Tibial artery (tissue), 4 donors: ENCODE results near the gene UNC93B1.

Experiments
- DNase-seq, 2 donors: peaks; one replicate each; pipeline ENCODE4 v3.0.0-alpha.2; 2019
- H3K27ac ChIP-seq, 2 donors: fragments of 200-600 bp; sonication (generic) in 1 of 2; 1 replicate in 1 of 2; 2 replicates in 1 of 2; pipeline ENCODE4 v1.5.1; 2018 to 2019; ENCODE audit warnings: mild to moderate bottlenecking in 1 of 2
- H3K27me3 ChIP-seq, 2 donors: fragments of 200-600 bp; sonication (generic) in 1 of 2; one replicate each; pipeline versions ENCODE4 v1.5.1 to v1.6.0; 2016 to 2019
- H3K36me3 ChIP-seq, 3 donors: fragments of 200-600 bp; sonication (generic) in 2 of 3; one replicate each; pipeline ENCODE4 v1.5.1; 2016 to 2019; ENCODE audit warnings: mild to moderate bottlenecking in 2 of 3
- H3K4me1 ChIP-seq, 4 donors: fragments of 200-600 bp; sonication (generic) in 2 of 4; 1 replicate in 3 of 4; 2 replicates in 1 of 4; pipeline ENCODE4 v1.5.1; 2016 to 2019
- H3K4me3 ChIP-seq, 2 donors: fragments of 200-600 bp; sonication (generic) in 1 of 2; 1 replicate in 1 of 2; 2 replicates in 1 of 2; pipeline ENCODE4 v1.5.1; 2018 to 2019; ENCODE audit warnings: mild to moderate bottlenecking in 2 of 2
- H3K9me3 ChIP-seq, 3 donors: fragments of 200-600 bp; sonication (generic) in 1 of 3; one replicate each; pipeline ENCODE4 v1.5.1; 2016 to 2019
- intact Hi-C: fragments of 100-400 bp; cut with DNase I; formaldehyde crosslinking; loops from one replicate; pipeline ENCODE4 v1.15.0; 2023; ENCODE audit warnings: low total_unique reads
- TF ChIP-seq, protein P1 (sequence below), 2 experiments: fragments of 200-600 bp in 1 of 2; fragments of 450-650 bp in 1 of 2; IDR thresholded peaks; one replicate each; pipeline ENCODE4 v1.5.1; 2017 to 2019; ENCODE audit warnings: antibody characterized with exemption in 2 of 2, mild to moderate bottlenecking in 1 of 2, moderate library complexity in 1 of 2

The UNC93B1 gene

DNA sequence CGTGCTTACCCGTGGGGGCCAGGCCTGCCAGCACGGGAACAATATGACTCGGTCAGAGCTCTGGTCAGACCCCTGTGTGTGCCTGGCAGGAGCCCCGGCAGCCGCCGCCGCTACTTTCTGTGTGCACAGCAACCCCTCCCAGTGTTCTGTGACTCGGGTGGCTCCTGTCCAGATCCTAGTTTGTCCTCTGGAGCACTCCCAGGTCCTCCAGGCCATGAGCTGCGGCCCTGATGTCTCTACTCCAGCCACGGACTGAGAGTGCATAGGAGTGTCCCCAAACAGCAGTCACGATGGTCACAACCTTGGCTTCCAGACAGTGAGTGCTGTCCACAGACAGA is 29.8 kb upstream of the UNC93B1 start:
- no peaks in the 10 kb centered on the region for H3K27me3 ChIP-seq
- no peaks in the 10 kb centered on the region for H3K9me3 ChIP-seq
- no peak for DNase-seq
- H3K27ac ChIP-seq = no peak overlapping the region
- H3K4me3 ChIP-seq = no peak overlapping the region
- peaks cover 0 to 45% (median 20%) of the 10 kb centered on the region in 3 donors for H3K36me3 ChIP-seq
- TF ChIP-seq, protein P1, sequence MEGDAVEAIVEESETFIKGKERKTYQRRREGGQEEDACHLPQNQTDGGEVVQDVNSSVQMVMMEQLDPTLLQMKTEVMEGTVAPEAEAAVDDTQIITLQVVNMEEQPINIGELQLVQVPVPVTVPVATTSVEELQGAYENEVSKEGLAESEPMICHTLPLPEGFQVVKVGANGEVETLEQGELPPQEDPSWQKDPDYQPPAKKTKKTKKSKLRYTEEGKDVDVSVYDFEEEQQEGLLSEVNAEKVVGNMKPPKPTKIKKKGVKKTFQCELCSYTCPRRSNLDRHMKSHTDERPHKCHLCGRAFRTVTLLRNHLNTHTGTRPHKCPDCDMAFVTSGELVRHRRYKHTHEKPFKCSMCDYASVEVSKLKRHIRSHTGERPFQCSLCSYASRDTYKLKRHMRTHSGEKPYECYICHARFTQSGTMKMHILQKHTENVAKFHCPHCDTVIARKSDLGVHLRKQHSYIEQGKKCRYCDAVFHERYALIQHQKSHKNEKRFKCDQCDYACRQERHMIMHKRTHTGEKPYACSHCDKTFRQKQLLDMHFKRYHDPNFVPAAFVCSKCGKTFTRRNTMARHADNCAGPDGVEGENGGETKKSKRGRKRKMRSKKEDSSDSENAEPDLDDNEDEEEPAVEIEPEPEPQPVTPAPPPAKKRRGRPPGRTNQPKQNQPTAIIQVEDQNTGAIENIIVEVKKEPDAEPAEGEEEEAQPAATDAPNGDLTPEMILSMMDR (IDR thresholded peaks at IDR 0.05) = no peak
- intact Hi-C loops = no loop called here
- peaks cover 0 to 54% (median 39%) of the 10 kb centered on the region in 4 donors for H3K4me1 ChIP-seq

DNA sequence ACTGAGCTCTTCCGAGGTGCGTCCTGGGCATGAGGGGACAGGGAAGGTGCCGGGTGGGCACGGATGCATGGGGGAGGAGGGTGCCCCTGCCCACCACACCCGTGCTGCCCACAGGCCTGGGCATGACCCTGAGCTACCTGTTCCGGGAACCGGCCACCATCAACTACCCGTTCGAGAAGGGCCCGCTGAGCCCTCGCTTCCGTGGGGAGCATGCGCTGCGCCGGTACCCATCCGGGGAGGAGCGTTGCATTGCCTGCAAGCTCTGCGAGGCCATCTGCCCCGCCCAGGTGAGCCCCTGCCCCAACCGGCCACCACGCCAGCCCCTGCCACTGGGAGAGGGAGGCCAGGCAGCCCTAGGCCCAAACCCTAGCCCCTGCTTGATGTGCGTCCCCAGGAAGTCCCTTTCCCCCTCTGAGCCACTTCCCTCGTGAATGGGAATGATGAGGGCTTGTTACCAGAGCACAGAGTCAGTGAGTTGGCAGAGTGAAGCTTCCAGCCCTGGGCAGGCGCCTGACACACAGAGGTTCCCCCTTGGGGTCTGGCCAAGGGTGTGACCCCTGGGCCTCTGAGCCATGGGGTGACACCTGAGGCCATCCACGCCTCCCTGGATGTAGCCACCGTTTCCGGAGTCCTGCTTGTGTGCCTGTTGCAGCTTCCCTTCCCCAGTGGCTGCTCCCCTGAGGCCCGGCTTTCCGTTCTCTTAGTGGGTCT is 29.3 kb upstream of the UNC93B1 start:
- Histone ChIP-seq H3K4me3 (no peak overlapping the region), H3K27ac (no peak overlapping the region), H3K9me3 (no peaks in the 10 kb centered on the region), H3K27me3 (no peaks in the 10 kb centered on the region), H3K4me1 (peaks cover 0 to 49% (median 33%) of the 10 kb centered on the region in 4 donors), H3K36me3 (peaks cover 0 to 45% (median 20%) of the 10 kb centered on the region in 3 donors)
- DNase-seq = no peak
- TF ChIP-seq, protein P1 (IDR thresholded peaks at IDR 0.05) = no peak
- intact Hi-C loops = no loop called here

DNA sequence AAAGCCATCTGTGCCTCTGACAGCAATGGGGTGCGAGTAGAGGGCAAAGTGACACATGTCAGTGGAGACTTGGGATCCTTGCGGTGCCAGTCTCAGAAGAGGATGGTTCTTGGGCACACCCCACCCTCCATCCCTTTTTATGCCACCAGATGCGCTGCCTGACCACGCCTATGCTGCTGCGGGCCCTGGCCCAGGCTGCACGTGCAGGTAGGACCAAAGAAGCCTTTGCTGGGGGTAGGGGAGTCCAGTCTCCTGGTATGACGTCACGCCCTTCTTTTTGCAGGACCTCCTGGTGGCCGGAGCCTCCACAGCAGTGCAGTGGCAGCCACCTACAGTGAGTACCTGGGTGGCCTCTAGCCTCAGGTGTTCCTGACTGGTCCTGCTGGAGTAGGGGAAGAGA is 28.1 kb upstream of the UNC93B1 start:
- peaks cover 0 to 37% (median 24%) of the 10 kb centered on the region in 4 donors for H3K4me1 ChIP-seq
- intact Hi-C loops = no loop called here

GRCh38 chr11:68031144-68031464 is 27.2 kb upstream of the UNC93B1 start:
- Histone ChIP-seq H3K27ac (peak overlapping the region; percentile 80 to 81), H3K36me3 (peaks cover 0 to 35% (median 20%) of the 10 kb centered on the region in 3 donors)
- intact Hi-C loops = no loop called here

More for the DNA sequence above, 28.1 kb upstream of the UNC93B1 start:
- peak overlapping the region; percentile 80 to 81 for H3K27ac ChIP-seq
- TF ChIP-seq, protein P1 (IDR thresholded peaks at IDR 0.05) = no peak
- no peak for DNase-seq
- no peaks in the 10 kb centered on the region for H3K9me3 ChIP-seq
- peak overlapping the region in 1 of 2 donors; percentile 78 for H3K4me3 ChIP-seq
- no peaks in the 10 kb centered on the region for H3K27me3 ChIP-seq
- peaks cover 0 to 44% (median 20%) of the 10 kb centered on the region in 3 donors for H3K36me3 ChIP-seq

GRCh38 chr11:68030318-68031143 is 26.6 kb upstream of the UNC93B1 start, which contains the start of gene NDUFS8:
Gene NDUFS8 (plus strand): TSS chr11:68030681. CDS start chr11:68032152, 1,471 bp downstream.
- H3K4me1 ChIP-seq = peaks cover 0 to 30% (median 21%) of the 10 kb centered on the region in 4 donors
- TF ChIP-seq, protein P1 (IDR thresholded peaks at IDR 0.05) = no peak
- peak; percentile 98 for DNase-seq
- H3K27me3 ChIP-seq = no peaks in the 10 kb centered on the region
- peaks cover 0 to 35% (median 20%) of the 10 kb centered on the region in 3 donors for H3K36me3 ChIP-seq
- intact Hi-C loops = no loop called here
- H3K4me3 ChIP-seq = peak within 1 kb of the TSS; percentile 64 to 78
- H3K9me3 ChIP-seq = no peaks in the 10 kb centered on the region
- H3K27ac ChIP-seq = peak within 1 kb of the TSS; percentile 80 to 81

More at GRCh38 chr11:68031144-68031464, 27.2 kb upstream of the UNC93B1 start:
- Histone ChIP-seq H3K27me3 (no peaks in the 10 kb centered on the region), H3K9me3 (no peaks in the 10 kb centered on the region), H3K4me3 (peak overlapping the region; percentile 64 to 78), H3K4me1 (peaks cover 0 to 30% (median 21%) of the 10 kb centered on the region in 4 donors)
- DNase-seq = no peak
- TF ChIP-seq, protein P1 (IDR thresholded peaks at IDR 0.05) = no peak
